Measurements from ENCODE around the gene SLC39A9. TPM values are rescaled to one million over a fixed set of nuclear protein-coding genes. Genes with fewer than 3 reads are reported as not detected.

Gene SLC39A9
- total RNA-seq, 4 donors from 2014 or later = 41.5 to 47.9 (median 45.4) TPM

DNA sequence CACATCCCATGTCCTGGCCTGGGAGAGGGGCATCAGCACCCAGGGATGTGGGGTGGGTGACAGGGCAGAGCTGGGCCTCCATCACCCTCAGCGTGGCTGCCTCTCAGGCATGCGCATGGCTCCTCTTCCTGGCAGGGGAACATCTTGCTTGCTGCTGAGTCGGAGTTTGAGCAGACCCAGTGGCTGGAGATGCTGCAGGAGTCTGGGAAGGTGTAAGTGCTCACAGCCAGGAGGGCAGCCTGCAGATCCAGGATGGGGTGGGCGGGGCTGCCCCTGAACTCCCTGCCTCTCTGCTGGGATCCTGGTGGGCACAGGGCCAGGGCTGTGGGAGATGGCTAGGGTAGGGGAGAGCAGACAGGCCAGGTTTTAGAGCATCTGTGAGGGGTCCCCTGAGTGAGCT lies 102.2 kb downstream of the SLC39A9 start:
- ATAC-seq = no peak
- TF ChIP-seq, protein P1, sequence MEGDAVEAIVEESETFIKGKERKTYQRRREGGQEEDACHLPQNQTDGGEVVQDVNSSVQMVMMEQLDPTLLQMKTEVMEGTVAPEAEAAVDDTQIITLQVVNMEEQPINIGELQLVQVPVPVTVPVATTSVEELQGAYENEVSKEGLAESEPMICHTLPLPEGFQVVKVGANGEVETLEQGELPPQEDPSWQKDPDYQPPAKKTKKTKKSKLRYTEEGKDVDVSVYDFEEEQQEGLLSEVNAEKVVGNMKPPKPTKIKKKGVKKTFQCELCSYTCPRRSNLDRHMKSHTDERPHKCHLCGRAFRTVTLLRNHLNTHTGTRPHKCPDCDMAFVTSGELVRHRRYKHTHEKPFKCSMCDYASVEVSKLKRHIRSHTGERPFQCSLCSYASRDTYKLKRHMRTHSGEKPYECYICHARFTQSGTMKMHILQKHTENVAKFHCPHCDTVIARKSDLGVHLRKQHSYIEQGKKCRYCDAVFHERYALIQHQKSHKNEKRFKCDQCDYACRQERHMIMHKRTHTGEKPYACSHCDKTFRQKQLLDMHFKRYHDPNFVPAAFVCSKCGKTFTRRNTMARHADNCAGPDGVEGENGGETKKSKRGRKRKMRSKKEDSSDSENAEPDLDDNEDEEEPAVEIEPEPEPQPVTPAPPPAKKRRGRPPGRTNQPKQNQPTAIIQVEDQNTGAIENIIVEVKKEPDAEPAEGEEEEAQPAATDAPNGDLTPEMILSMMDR (IDR thresholded peaks at IDR 0.05) = no peak
- TF ChIP-seq EP300 (IDR thresholded peaks at IDR 0.05) (no peak), POLR2AphosphoS5 (IDR thresholded peaks at IDR 0.05) (no peak), POLR2A (IDR thresholded peaks at IDR 0.05) (no peak)
- WGBS, 2 donors (ENCODE audit: low coverage in 1 of 2) = 100% methylated on average over 1 of the region's 4 CpGs; no CpG with 5 or more reads in 1 of the 2 donors
- Histone ChIP-seq H3K4me3 (no peak overlapping the region), H3K4me1 (peaks cover 0 to 20% (median 8%) of the 10 kb centered on the region in 3 donors), H3K9me3 (no peaks in the 10 kb centered on the region), H3K36me3 (no peaks in the 10 kb centered on the region), H3K27ac (no peak overlapping the region), H3K27me3 (peaks cover 10% of the 10 kb centered on the region)

DNA sequence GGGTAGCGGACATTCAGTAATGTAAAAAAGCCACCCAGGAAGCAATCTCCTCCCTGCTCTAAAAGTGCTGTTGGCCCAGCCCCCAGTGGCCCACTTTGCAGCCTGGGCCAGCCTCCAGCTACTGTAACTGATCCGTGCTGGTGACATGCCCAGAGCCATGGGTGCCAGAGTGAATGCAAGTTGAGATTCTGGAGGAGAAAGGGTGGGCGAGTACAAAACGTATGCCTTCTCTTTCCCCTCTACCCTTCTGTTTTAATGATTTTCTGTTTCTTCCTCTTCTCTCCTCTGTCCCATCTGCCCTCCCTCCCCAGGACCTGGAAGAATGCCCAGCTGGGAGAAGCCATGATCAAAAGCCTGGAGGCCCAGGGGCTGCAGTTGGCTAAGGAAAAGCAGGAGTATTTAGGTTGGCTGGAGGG lies 102.9 kb downstream of the SLC39A9 start:
- H3K4me1 ChIP-seq = peaks cover 0 to 20% (median 8%) of the 10 kb centered on the region in 3 donors
- 7% methylated on average over 3 of the region's 4 CpGs for WGBS, 2 donors (ENCODE audit: low coverage in 1 of 2)
- H3K36me3 ChIP-seq = no peaks in the 10 kb centered on the region
- peaks cover 10% of the 10 kb centered on the region for H3K27me3 ChIP-seq
- no peak for TF ChIP-seq EP300 (IDR thresholded peaks at IDR 0.05)
- no peak for TF ChIP-seq POLR2A (IDR thresholded peaks at IDR 0.05)
- no peak for TF ChIP-seq POLR2AphosphoS5 (IDR thresholded peaks at IDR 0.05)
- TF ChIP-seq, protein P1 (IDR thresholded peaks at IDR 0.05) = no peak
- no peak for ATAC-seq
- no peaks in the 10 kb centered on the region for H3K9me3 ChIP-seq
- H3K27ac ChIP-seq = peak overlapping the region in 1 of 4 donors; percentile 17
- H3K4me3 ChIP-seq = no peak overlapping the region

DNA sequence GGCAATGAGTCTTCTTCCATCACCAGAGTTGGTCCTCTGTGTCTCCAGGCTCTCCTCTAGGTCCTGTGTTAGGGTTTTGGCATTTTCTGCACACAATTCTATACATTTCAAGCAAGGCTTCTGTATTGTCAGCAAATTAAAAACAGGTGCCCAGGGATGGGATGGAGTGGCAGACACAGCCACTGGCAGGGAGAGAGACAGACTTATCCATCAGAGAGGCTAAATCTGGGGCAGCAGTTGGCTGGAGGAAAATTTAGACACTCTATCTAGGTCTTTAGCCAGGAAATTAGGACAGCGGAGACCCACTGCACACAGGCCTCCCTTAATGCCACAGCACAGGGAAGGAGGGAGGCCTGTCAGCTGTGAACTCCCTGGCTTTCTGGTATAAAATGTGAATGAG lies 106.3 kb downstream of the SLC39A9 start:
- Histone ChIP-seq H3K36me3 (no peaks in the 10 kb centered on the region), H3K4me3 (no peak overlapping the region), H3K27ac (no peak overlapping the region), H3K9me3 (no peaks in the 10 kb centered on the region), H3K27me3 (no peaks in the 10 kb centered on the region), H3K4me1 (peaks cover 0 to 20% (median 8%) of the 10 kb centered on the region in 3 donors)
- no peak for ATAC-seq
- WGBS, 2 donors (ENCODE audit: low coverage in 1 of 2) = 100% methylated on average over 1 of the region's 1 CpG
- TF ChIP-seq POLR2A (IDR thresholded peaks at IDR 0.05) (no peak), EP300 (IDR thresholded peaks at IDR 0.05) (no peak), POLR2AphosphoS5 (IDR thresholded peaks at IDR 0.05) (no peak)
- TF ChIP-seq, protein P1 (IDR thresholded peaks at IDR 0.05) = no peak

DNA sequence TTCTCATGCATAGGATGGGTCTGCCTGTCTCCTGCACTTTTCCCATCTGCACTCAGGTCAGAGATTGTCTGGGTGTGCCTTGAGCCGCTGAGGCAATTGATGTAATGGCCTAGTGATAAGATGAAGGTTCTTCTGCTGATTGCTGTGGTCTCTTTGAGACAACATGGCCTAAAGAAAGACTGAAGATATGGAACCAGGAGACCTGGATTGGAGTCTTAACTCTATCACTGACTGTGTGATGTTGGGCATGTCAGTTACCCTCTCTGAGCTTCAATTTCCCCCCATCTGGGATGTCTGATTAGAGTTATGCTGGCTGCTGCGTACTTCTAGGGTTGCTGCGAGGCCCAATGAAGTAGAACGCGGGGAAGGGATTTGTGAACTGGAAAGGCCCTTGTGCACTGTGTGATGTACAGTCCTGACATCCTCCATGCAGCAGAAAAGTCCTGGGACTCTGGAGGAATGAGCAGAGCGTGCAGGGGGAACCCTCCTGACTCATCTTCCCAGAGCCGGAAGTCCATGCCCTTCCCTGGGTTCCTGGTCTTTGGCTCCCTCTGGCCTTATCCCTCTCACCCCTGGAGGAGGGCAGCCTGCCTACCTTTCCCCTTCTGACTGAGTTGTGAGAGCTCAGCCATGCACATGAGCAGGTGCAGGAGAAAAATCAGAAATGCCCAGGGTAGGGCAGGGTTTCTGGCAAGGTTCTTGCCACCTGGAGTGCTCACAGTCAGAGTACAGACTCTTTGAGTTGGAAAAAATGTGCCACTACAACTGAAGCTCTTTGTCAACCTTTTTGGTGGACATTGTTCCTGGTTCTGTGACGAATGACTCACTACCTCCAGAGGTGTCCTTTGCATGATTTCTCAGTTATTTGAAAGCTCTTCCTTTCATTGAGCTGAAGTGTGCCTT lies 107.1 kb downstream of the SLC39A9 start:
- 67 to 90% methylated on average over 1 to 6 of the region's 8 CpGs for WGBS, 2 donors (ENCODE audit: low coverage in 1 of 2)
- Histone ChIP-seq H3K4me3 (no peak overlapping the region), H3K36me3 (no peaks in the 10 kb centered on the region), H3K9me3 (no peaks in the 10 kb centered on the region), H3K4me1 (peaks cover 0 to 17% (median 8%) of the 10 kb centered on the region in 3 donors), H3K27ac (no peak overlapping the region), H3K27me3 (no peaks in the 10 kb centered on the region)
- no peak for TF ChIP-seq POLR2AphosphoS5 (IDR thresholded peaks at IDR 0.05)
- TF ChIP-seq, protein P1 (IDR thresholded peaks at IDR 0.05) = no peak
- TF ChIP-seq POLR2A (IDR thresholded peaks at IDR 0.05) = no peak
- TF ChIP-seq EP300 (IDR thresholded peaks at IDR 0.05) = no peak
- ATAC-seq = no peak

DNA sequence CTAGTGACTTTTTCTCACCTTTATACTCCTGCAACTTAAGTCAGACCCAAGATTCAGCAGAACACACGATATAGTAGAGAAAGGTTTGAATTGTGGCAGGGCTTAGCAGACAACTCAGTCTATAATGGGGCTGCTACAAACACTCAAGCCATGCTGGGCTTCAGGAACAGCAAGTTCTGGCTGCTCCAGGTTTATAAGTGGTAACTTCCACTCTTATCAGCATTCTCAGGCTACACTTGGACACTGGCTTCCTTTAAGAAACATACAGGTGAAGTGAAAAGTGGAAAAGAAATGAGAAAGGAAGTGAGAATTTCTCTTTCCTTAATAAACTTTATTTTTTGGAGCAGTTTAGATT lies 107.7 kb downstream of the SLC39A9 start:
- H3K4me1 ChIP-seq = peaks cover 0 to 11% (median 6%) of the 10 kb centered on the region in 3 donors
- ATAC-seq = no peak
- H3K36me3 ChIP-seq = no peaks in the 10 kb centered on the region
- no peaks in the 10 kb centered on the region for H3K9me3 ChIP-seq
- H3K27me3 ChIP-seq = no peaks in the 10 kb centered on the region
- H3K27ac ChIP-seq = no peak overlapping the region
- no peak overlapping the region for H3K4me3 ChIP-seq
- TF ChIP-seq POLR2AphosphoS5 (IDR thresholded peaks at IDR 0.05) = no peak
- TF ChIP-seq, protein P1 (IDR thresholded peaks at IDR 0.05) = no peak
- WGBS, 2 donors (ENCODE audit: low coverage in 1 of 2) = 71 to 86% methylated on average over 1 of the region's 1 CpG

Measured in gastroesophageal sphincter (tissue), 4 donors.